IgD-negative memory B cell (primary cell): Measurements from ENCODE around the gene ITPRIP. TPM values are rescaled to one million over a fixed set of nuclear protein-coding genes. Genes with fewer than 3 reads are reported as not detected.

Source experiments
- polyA plus RNA-seq: library from polyadenylated mRNA; unstranded; fragments of 300-500 nt; fragmentation: Illumina TruSeq; gene quantifications from one replicate; pipeline ENCODE4 v1.2.3, GENCODE V29; 2021

Gene ITPRIP
- polyA plus RNA-seq, 1 donor from 2014 or later = 22.8 TPM

Other genes starting within 250 kb of the ITPRIP start
- gene SFR1, start 216.3 kb downstream of the ITPRIP start, polyA plus RNA-seq = 12.4 TPM
- gene CFAP43, start 106.1 kb downstream of the ITPRIP start, polyA plus RNA-seq = not detected
- 101 TPM for gene GSTO1, start 83.6 kb downstream of the ITPRIP start, polyA plus RNA-seq
- gene GSTO2, start 69.3 kb downstream of the ITPRIP start, polyA plus RNA-seq = 0.90 TPM
- gene CFAP58, start 15.4 kb upstream of the ITPRIP start, polyA plus RNA-seq = not detected